MCF 10A (cell line): ENCODE data around the gene CSNK1G1. TPM values are rescaled to one million over a fixed set of nuclear protein-coding genes. Genes with fewer than 3 reads are reported as not detected.

Experiments used
- BruUV-seq: library from RNA; stranded (reverse); fragments of 400-500 nt; replicated peaks from 2 replicates; lab custom pipeline; 2021; lab: Mats Ljungman, UMichigan
- CTCF ChIA-PET: fragments of 300-600 bp; sonication (Branson Sonifier 250); formaldehyde crosslinking; extraction: SDS; loops from one replicate; lab custom pipeline; 2021; ENCODE audit warnings: antibody characterized with exemption, inconsistent platforms; lab: Yijun Ruan, JAX
- POLR2A ChIA-PET: fragments of 300-600, 350-650 bp; sonication (Branson Sonifier 250); formaldehyde crosslinking; extraction: SDS; loops from one replicate; lab custom pipeline; 2020; ENCODE audit warnings: antibody characterized with exemption, inconsistent platforms; lab: Yijun Ruan, JAX
- DNase-seq: peaks from one replicate; pipeline ENCODE4 v3.0.0-alpha.2; 2018; ENCODE audit not compliant: unreplicated experiment
- H3K27ac Mint-ChIP-seq: one replicate; pipeline ENCODE4 v1.8.0; 2022; ENCODE audit warnings: mild to moderate bottlenecking, low read depth, mixed read lengths; ENCODE audit not compliant: unreplicated experiment
- H3K27me3 Mint-ChIP-seq: one replicate; pipeline ENCODE4 v1.8.0; 2022; ENCODE audit warnings: mixed read lengths; ENCODE audit not compliant: insufficient read depth, unreplicated experiment
- H3K36me3 Mint-ChIP-seq: one replicate; pipeline ENCODE4 v1.8.0; 2022; ENCODE audit warnings: mild to moderate bottlenecking, moderate library complexity, mixed read lengths; ENCODE audit not compliant: insufficient read depth, unreplicated experiment
- H3K4me1 Mint-ChIP-seq: one replicate; pipeline ENCODE4 v1.8.0; 2022; ENCODE audit warnings: mixed read lengths; ENCODE audit not compliant: insufficient read depth, unreplicated experiment
- H3K4me3 Mint-ChIP-seq: one replicate; pipeline ENCODE4 v1.8.0; 2022; ENCODE audit warnings: mild to moderate bottlenecking, moderate library complexity, mixed read lengths; ENCODE audit not compliant: unreplicated experiment
- H3K9me3 Mint-ChIP-seq: one replicate; pipeline ENCODE4 v1.8.0; 2022; ENCODE audit warnings: mixed read lengths; ENCODE audit not compliant: unreplicated experiment
- CTCF ChIP-seq: fragments of 200-600 bp; IDR thresholded peaks from one replicate; pipeline ENCODE4 v1.8.0; 2022; ENCODE audit warnings: antibody characterized with exemption, mild to moderate bottlenecking; ENCODE audit not compliant: unreplicated experiment
- intact Hi-C: fragments of 100-400 bp; cut with micrococcal nuclease; formaldehyde crosslinking; loops from 2 replicates; pipeline ENCODE4 v1.14.1; 2022
- total RNA-seq: library from RNA; stranded (reverse); gene quantifications from 2 replicates; pipeline ENCODE4 v1.2.3, GENCODE V29; 2022

CSNK1G1 gene
- total RNA-seq, 1 experiment from 2014 or later = 31.0 TPM

- no peak overlapping the region for H3K4me3 Mint-ChIP-seq
- no peaks in the 10 kb centered on the region for H3K27me3 Mint-ChIP-seq
- BruUV-seq = no TSS peak
- H3K4me1 Mint-ChIP-seq = peaks cover 6% of the 10 kb centered on the region
- CTCF ChIA-PET = interaction anchor here (0.7 kb wide), 1 partner anchor 26 kb away, joined by 3 read pairs; no protein-coding TSS in a partner anchor
- TF ChIP-seq CTCF = no peak
- peaks cover 31% of the 10 kb centered on the region for H3K36me3 Mint-ChIP-seq
- no peaks in the 10 kb centered on the region for H3K9me3 Mint-ChIP-seq
- no peak overlapping the region for H3K27ac Mint-ChIP-seq
- intact Hi-C loops = no loop called here
- POLR2A ChIA-PET = interaction anchor here (1.0 kb wide), 2 partner anchors 12 to 102 kb away, joined by 3 read pairs; partner anchors contain the start of gene TRIP4
- DNase-seq = no peak
Measured at GRCh38 chr15:64285871-64286270, 70.1 kb downstream of the CSNK1G1 start.

DNA sequence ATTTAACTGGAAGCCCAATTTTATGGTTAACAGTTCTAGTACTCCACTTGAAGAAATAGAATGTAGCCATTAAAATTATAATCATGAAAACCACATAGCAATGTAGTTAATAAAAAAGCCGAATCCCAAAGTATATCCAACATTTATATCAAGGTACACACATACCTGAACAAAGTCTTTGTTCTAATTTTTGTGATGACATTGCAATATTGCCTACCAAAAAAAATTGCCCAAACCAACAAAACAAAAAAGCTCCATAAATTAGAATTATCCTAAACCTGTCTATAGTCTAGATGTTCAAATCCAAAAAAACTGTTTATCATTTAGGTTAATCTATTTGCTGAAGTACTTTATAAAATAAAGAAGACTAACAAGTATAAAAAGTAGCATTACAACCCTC lies 70.8 kb downstream of the CSNK1G1 start:
- no peak for TF ChIP-seq CTCF
- POLR2A ChIA-PET = interaction anchor here (1.0 to 1.5 kb wide), 3 partner anchors 12 to 122 kb away, joined by 3 read pairs; partner anchors contain the start of genes PPIB and TRIP4
- no TSS peak for BruUV-seq
- Mint-ChIP-seq H3K27ac (no peak overlapping the region), H3K27me3 (no peaks in the 10 kb centered on the region), H3K4me3 (no peak overlapping the region), H3K36me3 (peaks cover 27% of the 10 kb centered on the region), H3K9me3 (no peaks in the 10 kb centered on the region), H3K4me1 (peaks cover 6% of the 10 kb centered on the region)
- DNase-seq = no peak
- intact Hi-C loops = no loop called here
- CTCF ChIA-PET = interaction anchor here (0.7 kb wide), 1 partner anchor 26 kb away, joined by 3 read pairs; no protein-coding TSS in a partner anchor

DNA sequence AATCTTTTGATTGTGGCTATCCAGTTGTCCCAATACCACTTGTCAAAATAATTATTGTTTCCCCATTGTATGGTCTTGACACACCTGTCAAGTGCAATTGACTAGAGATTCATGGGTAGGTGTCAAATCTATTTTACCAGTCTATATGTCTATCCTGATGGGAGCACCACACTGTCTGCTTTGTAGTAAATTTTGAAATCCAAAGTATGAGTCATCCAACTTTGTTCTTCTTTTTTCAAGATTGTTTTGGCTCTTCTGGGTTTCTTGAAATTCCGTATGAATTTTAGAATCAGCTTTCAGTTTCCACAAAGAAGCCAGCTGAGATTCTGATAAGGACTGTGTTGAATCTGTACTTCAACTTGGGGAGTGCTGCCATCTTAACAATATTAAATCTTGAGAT lies 71.9 kb downstream of the CSNK1G1 start:
- TF ChIP-seq CTCF = no peak
- peak overlapping the region; percentile 35 for H3K27ac Mint-ChIP-seq
- peak; percentile 46 for DNase-seq
- no peaks in the 10 kb centered on the region for H3K27me3 Mint-ChIP-seq
- peak overlapping the region; percentile 55 for H3K4me3 Mint-ChIP-seq
- H3K9me3 Mint-ChIP-seq = no peaks in the 10 kb centered on the region
- CTCF ChIA-PET = no interaction called here
- H3K36me3 Mint-ChIP-seq = peaks cover 27% of the 10 kb centered on the region
- intact Hi-C loops = no loop called here
- POLR2A ChIA-PET = interaction anchor here (1.5 kb wide), 1 partner anchor 121 kb away, joined by 3 read pairs; the partner anchor contains the start of gene PPIB
- H3K4me1 Mint-ChIP-seq = peaks cover 6% of the 10 kb centered on the region
- no TSS peak for BruUV-seq

GRCh38 chr15:64282701-64283100 lies 73.3 kb downstream of the CSNK1G1 start:
- intact Hi-C loops = no loop called here
- ChIA-PET POLR2A (no interaction called here), CTCF (interaction anchor here (0.7 kb wide), 1 partner anchor 231 kb away, joined by 5 read pairs; no protein-coding TSS in a partner anchor)
- Mint-ChIP-seq H3K4me3 (no peak overlapping the region), H3K36me3 (peaks cover 25% of the 10 kb centered on the region), H3K4me1 (peaks cover 6% of the 10 kb centered on the region), H3K9me3 (no peaks in the 10 kb centered on the region), H3K27me3 (no peaks in the 10 kb centered on the region), H3K27ac (no peak overlapping the region)
- no TSS peak for BruUV-seq
- no peak for DNase-seq
- TF ChIP-seq CTCF = no peak
